Panc1 (cell line): ENCODE measurements around the gene PLPP4.

Source experiments
- POLR2AphosphoS5 ChIP-seq: IDR thresholded peaks from 2 replicates; pipeline ENCODE4 v1.6.1; 2012; ENCODE audit warnings: mild to moderate bottlenecking, low read depth, low read length, moderate library complexity
- REST ChIP-seq, 2 experiments: IDR thresholded peaks; 2 replicates each; pipeline ENCODE4 v1.6.1; 2011 to 2012; ENCODE audit warnings: low read depth in 2 of 2, control low read depth in 1 of 2, low read length in 1 of 2, mild to moderate bottlenecking in 1 of 2, moderate library complexity in 1 of 2; ENCODE audit not compliant: insufficient read depth in 1 of 2
- TCF7L2 ChIP-seq: IDR thresholded peaks from 2 replicates; pipeline ENCODE4 v1.6.1; 2011; ENCODE audit warnings: mild to moderate bottlenecking, low read depth, low read length, inconsistent platforms
- TF ChIP-seq, protein P1 (sequence below): fragments of 450-650 bp; IDR thresholded peaks from 2 replicates; pipeline ENCODE4 v1.5.1; 2017; ENCODE audit warnings: mild to moderate bottlenecking

- TF ChIP-seq POLR2AphosphoS5 (no peak), REST (IDR thresholded peaks at IDR 0.05; ENCODE audit: insufficient read depth in 1 of 2, low read depth in 2 of 2, low read length in 1 of 2) (no peak), TCF7L2 (no peak)
- TF ChIP-seq, protein P1, sequence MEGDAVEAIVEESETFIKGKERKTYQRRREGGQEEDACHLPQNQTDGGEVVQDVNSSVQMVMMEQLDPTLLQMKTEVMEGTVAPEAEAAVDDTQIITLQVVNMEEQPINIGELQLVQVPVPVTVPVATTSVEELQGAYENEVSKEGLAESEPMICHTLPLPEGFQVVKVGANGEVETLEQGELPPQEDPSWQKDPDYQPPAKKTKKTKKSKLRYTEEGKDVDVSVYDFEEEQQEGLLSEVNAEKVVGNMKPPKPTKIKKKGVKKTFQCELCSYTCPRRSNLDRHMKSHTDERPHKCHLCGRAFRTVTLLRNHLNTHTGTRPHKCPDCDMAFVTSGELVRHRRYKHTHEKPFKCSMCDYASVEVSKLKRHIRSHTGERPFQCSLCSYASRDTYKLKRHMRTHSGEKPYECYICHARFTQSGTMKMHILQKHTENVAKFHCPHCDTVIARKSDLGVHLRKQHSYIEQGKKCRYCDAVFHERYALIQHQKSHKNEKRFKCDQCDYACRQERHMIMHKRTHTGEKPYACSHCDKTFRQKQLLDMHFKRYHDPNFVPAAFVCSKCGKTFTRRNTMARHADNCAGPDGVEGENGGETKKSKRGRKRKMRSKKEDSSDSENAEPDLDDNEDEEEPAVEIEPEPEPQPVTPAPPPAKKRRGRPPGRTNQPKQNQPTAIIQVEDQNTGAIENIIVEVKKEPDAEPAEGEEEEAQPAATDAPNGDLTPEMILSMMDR, result no peak
Measured at GRCh38 chr10:120553911-120554310, 96.9 kb downstream of the PLPP4 start.
